GM21423 (cell line): Measurements from ENCODE around the gene ANXA2R.
"Not testable (repeated sequence)": the region's sequence is repeated elsewhere in the genome, so short reads cannot be mapped to it uniquely, and the experiment has no call there.

Source experiments
- ATAC-seq: cut with Tn5 transposase; IDR thresholded peaks from one replicate; pipeline ENCODE4 v1.9.1; 2021; ENCODE audit warnings: mild to moderate bottlenecking, moderate library complexity; ENCODE audit not compliant: unreplicated experiment

The ANXA2R gene

GRCh38 chr5:43040287-43041098 lies at the start of gene ANXA2R:
Gene ANXA2R (minus strand): TSS chr5:43040319. CDS start chr5:43040046, 273 bp downstream.
- peak; percentile 36 for ATAC-seq

- not testable (repeated sequence) for ATAC-seq
These were observed 46.2 kb upstream of the ANXA2R start for GRCh38 chr5:43086118-43086908.

- ATAC-seq = no peak
These were observed 45.3 kb upstream of the ANXA2R start for GRCh38 chr5:43085453-43085852.

- ATAC-seq = not testable (repeated sequence)
These were observed 44.3 kb upstream of the ANXA2R start for GRCh38 chr5:43084468-43084867.

GRCh38 chr5:43081345-43081744 lies 41.2 kb upstream of the ANXA2R start:
- not testable (repeated sequence) for ATAC-seq

- ATAC-seq = no peak
These were observed 38.8 kb upstream of the ANXA2R start for GRCh38 chr5:43078956-43079355.

GRCh38 chr5:43077446-43078191 lies 37.5 kb upstream of the ANXA2R start:
- ATAC-seq = not testable (repeated sequence)

- no peak for ATAC-seq
These were observed 35.5 kb upstream of the ANXA2R start for GRCh38 chr5:43075319-43076293.

- no peak for ATAC-seq
These were observed 34.8 kb upstream of the ANXA2R start for GRCh38 chr5:43074987-43075318.

GRCh38 chr5:43073597-43074546 lies 33.8 kb upstream of the ANXA2R start:
- ATAC-seq = no peak

- not testable (repeated sequence) for ATAC-seq
These were observed 29.2 kb upstream of the ANXA2R start for GRCh38 chr5:43069401-43069720.

GRCh38 chr5:43068037-43068436 lies 27.9 kb upstream of the ANXA2R start:
- no peak for ATAC-seq

GRCh38 chr5:43066799-43067741 lies 27.0 kb upstream of the ANXA2R start:
- peak; percentile 34 for ATAC-seq

- ATAC-seq = peak; percentile 32
These were observed 26.1 kb upstream of the ANXA2R start for GRCh38 chr5:43065948-43066798.

- no peak for ATAC-seq
These were observed 25.3 kb upstream of the ANXA2R start for GRCh38 chr5:43065387-43065947.

GRCh38 chr5:43063721-43064171 lies 23.6 kb upstream of the ANXA2R start:
- ATAC-seq = no peak
